GM23338 (cell line): ENCODE measurements around the gene CSTPP1. TPM values are rescaled to one million over a fixed set of nuclear protein-coding genes. Genes with fewer than 3 reads are reported as not detected.
"Not testable (repeated sequence)": the region's sequence is repeated elsewhere in the genome, so short reads cannot be mapped to it uniquely, and the experiment has no call there.

Experiments
- ATAC-seq: fragments of 200-7000 bp; cut with Tn5 transposase; 3 replicates; pipeline ENCODE4 v1.9.1; 2020
- DNase-seq: peaks from one replicate; pipeline ENCODE4 v3.0.0-alpha.2; 2015; ENCODE audit warnings: low spot score
- H2AFZ ChIP-seq: fragments of 200-600 bp; sonication (generic); 2 replicates; pipeline ENCODE4 v1.8.0; 2016; ENCODE audit warnings: antibody characterized with exemption, mild to moderate bottlenecking, moderate library complexity
- H3F3A ChIP-seq: fragments of 200-600 bp; sonication (generic); replicated peaks from 2 replicates; pipeline ENCODE4 v1.8.0; 2017; ENCODE audit warnings: antibody characterized with exemption, mixed run types, low read depth
- H3K27ac ChIP-seq: fragments of 200-600 bp; sonication (generic); 2 replicates; pipeline ENCODE4 v1.6.1; 2016; ENCODE audit warnings: low read depth
- H3K27me3 ChIP-seq: fragments of 200-600 bp; sonication (generic); 2 replicates; pipeline ENCODE4 v1.8.0; 2016; ENCODE audit warnings: mild to moderate bottlenecking, mixed run types, moderate library complexity; ENCODE audit not compliant: insufficient read depth
- H3K36me3 ChIP-seq: fragments of 200-600 bp; sonication (generic); 2 replicates; pipeline ENCODE4 v1.8.0; 2016; ENCODE audit warnings: mild to moderate bottlenecking; ENCODE audit not compliant: insufficient read depth
- H3K4me1 ChIP-seq: fragments of 200-600 bp; sonication (generic); 2 replicates; pipeline ENCODE4 v1.8.0; 2016; ENCODE audit warnings: mild to moderate bottlenecking, moderate library complexity; ENCODE audit not compliant: insufficient read depth
- H3K4me2 ChIP-seq: fragments of 200-600 bp; sonication (generic); 2 replicates; pipeline ENCODE4 v1.7.1; 2017; ENCODE audit warnings: mixed run types
- H3K4me3 ChIP-seq: fragments of 200-600 bp; sonication (generic); 2 replicates; pipeline ENCODE4 v1.6.1; 2016; ENCODE audit warnings: mixed run types
- H3K79me2 ChIP-seq: fragments of 200-600 bp; sonication (generic); replicated peaks from 2 replicates; pipeline ENCODE4 v1.8.0; 2017; ENCODE audit warnings: mild to moderate bottlenecking; ENCODE audit not compliant: insufficient read depth
- H3K9me2 ChIP-seq: fragments of 200-600 bp; sonication (generic); 2 replicates; pipeline ENCODE4 v1.8.0; 2017; ENCODE audit not compliant: insufficient read depth
- H4K20me1 ChIP-seq: fragments of 200-600 bp; sonication (generic); replicated peaks from 2 replicates; pipeline ENCODE4 v1.8.0; 2017; ENCODE audit warnings: mild to moderate bottlenecking; ENCODE audit not compliant: insufficient read depth
- H3K27ac Mint-ChIP-seq: 2 replicates; pipeline ENCODE4 v1.8.0; 2020; ENCODE audit warnings: inconsistent platforms, mild to moderate bottlenecking, moderate library complexity, mixed read lengths
- H3K27me3 Mint-ChIP-seq: 3 replicates; pipeline ENCODE4 v1.8.0; 2022; ENCODE audit warnings: low read depth, mild to moderate bottlenecking, moderate library complexity, mixed read lengths, inconsistent platforms; ENCODE audit not compliant: insufficient read depth, poor library complexity
- H3K36me3 Mint-ChIP-seq: 3 replicates; pipeline ENCODE4 v1.8.0; 2021; ENCODE audit warnings: low read depth, mild to moderate bottlenecking, inconsistent platforms, moderate library complexity, mixed read lengths
- H3K4me1 Mint-ChIP-seq: 3 replicates; pipeline ENCODE4 v1.8.0; 2020; ENCODE audit warnings: mild to moderate bottlenecking, inconsistent platforms, mixed read lengths
- H3K4me3 Mint-ChIP-seq: 3 replicates; pipeline ENCODE4 v1.8.0; 2021; ENCODE audit warnings: moderate library complexity, mild to moderate bottlenecking, inconsistent platforms, mixed read lengths
- H3K9me3 Mint-ChIP-seq: 3 replicates; pipeline ENCODE4 v1.8.0; 2020; ENCODE audit warnings: moderate library complexity, mild to moderate bottlenecking, inconsistent platforms, mixed read lengths
- EZH2 ChIP-seq: fragments of 200-600 bp; sonication (generic); IDR thresholded peaks from one replicate; pipeline ENCODE4 v1.8.0; 2017; ENCODE audit warnings: antibody characterized with exemption, mild to moderate bottlenecking, low read depth; ENCODE audit not compliant: unreplicated experiment
- EZH2phosphoT487 ChIP-seq: fragments of 200-600 bp; sonication (generic); IDR thresholded peaks from one replicate; pipeline ENCODE4 v1.8.1; 2018; ENCODE audit warnings: antibody characterized with exemption; ENCODE audit not compliant: unreplicated experiment
- JUNB ChIP-seq: IDR thresholded peaks from one replicate; pipeline ENCODE4 v1.6.1; 2016; ENCODE audit warnings: antibody characterized with exemption; ENCODE audit not compliant: unreplicated experiment
- POLR2AphosphoS5 ChIP-seq: IDR thresholded peaks from 2 replicates; pipeline ENCODE4 v1.6.1; 2016; ENCODE audit warnings: antibody characterized with exemption, low read depth
- STAT1 ChIP-seq: IDR thresholded peaks from one replicate; pipeline ENCODE4 v1.6.1; 2016; ENCODE audit warnings: antibody characterized with exemption; ENCODE audit not compliant: unreplicated experiment
- ZNF114 ChIP-seq: fragments of 250-450 bp; sonication (Bioruptor Pico); IDR thresholded peaks from 2 replicates; pipeline ENCODE4 v1.5.0; 2020; ENCODE audit warnings: mild to moderate bottlenecking, moderate library complexity
- ZNF331 ChIP-seq: fragments of 250-450 bp; sonication (Bioruptor Pico); IDR thresholded peaks from 2 replicates; pipeline ENCODE4 v1.5.0; 2020; ENCODE audit warnings: low read depth, mild to moderate bottlenecking, moderate library complexity
- polyA plus RNA-seq: library from polyadenylated mRNA; unstranded; fragments of >200 nt; fragmentation: Nextera tagmentation; extraction: Ambion mirVana; gene quantifications from 2 replicates; pipeline ENCODE4 v1.2.1, GENCODE V29; 2016
- total RNA-seq: library from RNA; depleted of rRNA; stranded (reverse); fragments of >200 nt; shearing (Covaris generic); gene quantifications from 2 replicates; pipeline ENCODE4 v1.2.3, GENCODE V29; 2014
- TF ChIP-seq, protein P1 (sequence below): IDR thresholded peaks from 2 replicates; pipeline ENCODE4 v1.6.1; 2016; ENCODE audit warnings: antibody characterized with exemption
- TF ChIP-seq, protein P2 (sequence below): IDR thresholded peaks from one replicate; pipeline ENCODE4 v1.6.1; 2018; ENCODE audit warnings: antibody characterized with exemption; ENCODE audit not compliant: unreplicated experiment
- TF ChIP-seq, protein P3 (sequence below), 2 experiments: fragments of 200-600 bp in 1 of 2; sonication (generic) in 1 of 2; conservative IDR thresholded peaks; 2 replicates each; pipeline versions ENCODE4 v1.5.1 to v1.6.1; 2016 to 2017; ENCODE audit warnings: antibody characterized with exemption in 2 of 2, low read depth in 2 of 2, mild to moderate bottlenecking in 2 of 2, moderate library complexity in 1 of 2

Gene CSTPP1
- total and polyA plus RNA-seq, 2 experiments from 2014 or later, result 23.5 to 42.6 TPM

DNA sequence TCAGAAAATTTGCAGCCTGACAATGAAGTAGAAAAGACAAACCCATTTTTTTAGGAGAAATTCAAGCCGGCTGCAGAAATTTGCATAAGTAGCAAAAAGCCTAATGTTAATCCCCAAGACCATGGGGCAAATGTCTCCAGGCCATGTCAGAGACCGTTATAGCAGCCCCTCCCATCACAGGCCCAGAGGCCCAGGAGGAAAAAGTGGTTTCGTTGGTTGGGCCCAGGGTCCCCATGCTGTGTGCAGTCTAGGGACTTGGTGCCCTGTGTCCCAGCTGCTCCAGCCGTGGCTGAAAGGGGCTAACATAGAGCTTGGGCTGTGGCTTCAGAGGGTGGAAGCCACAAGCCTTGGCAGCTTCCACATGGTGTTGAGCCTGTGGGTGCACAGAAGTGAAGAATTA, 8.6 kb upstream of the CSTPP1 start:
- not testable (repeated sequence) for H3K27me3 ChIP-seq, DNase-seq, H2AFZ ChIP-seq, H3K4me3 ChIP-seq, H3K79me2 ChIP-seq, H3K36me3 Mint-ChIP-seq, H3K36me3 ChIP-seq, ATAC-seq, H3K27ac Mint-ChIP-seq, H3K4me2 ChIP-seq, H4K20me1 ChIP-seq, H3K9me2 ChIP-seq, H3K4me1 ChIP-seq, H3K4me3 Mint-ChIP-seq, H3K4me1 Mint-ChIP-seq, H3K27me3 Mint-ChIP-seq, H3F3A ChIP-seq, H3K27ac ChIP-seq
- H3K9me3 Mint-ChIP-seq, result peaks cover 26% of the 10 kb centered on the region

DNA sequence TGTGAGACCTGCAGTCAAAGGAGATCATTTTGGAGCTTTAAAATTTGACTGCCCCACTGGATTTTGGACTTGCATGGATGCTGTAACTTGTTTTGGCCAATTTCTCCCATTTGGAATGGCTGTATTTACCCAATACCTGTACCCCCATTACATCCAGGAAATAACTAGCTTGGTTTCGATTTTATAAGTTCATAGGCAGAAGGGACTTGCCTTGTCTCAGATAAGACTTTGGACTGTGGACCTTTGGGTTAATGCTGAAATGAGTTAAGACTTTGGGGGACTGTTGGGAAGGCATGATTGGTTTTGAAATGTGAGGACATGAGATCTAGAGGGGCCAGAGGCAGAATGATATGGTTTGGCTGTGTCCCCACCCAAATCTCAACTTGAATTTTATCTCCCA, 7.9 kb upstream of the CSTPP1 start:
- not testable (repeated sequence) for H3K36me3 ChIP-seq, DNase-seq, H3K36me3 Mint-ChIP-seq, H3K9me2 ChIP-seq, H3F3A ChIP-seq, H3K4me2 ChIP-seq, H3K4me3 Mint-ChIP-seq, H3K27me3 Mint-ChIP-seq, H3K4me1 ChIP-seq, H3K79me2 ChIP-seq, ATAC-seq, H3K4me3 ChIP-seq, H3K4me1 Mint-ChIP-seq, H3K27me3 ChIP-seq, H2AFZ ChIP-seq, H3K27ac ChIP-seq, H4K20me1 ChIP-seq, H3K27ac Mint-ChIP-seq
- H3K9me3 Mint-ChIP-seq, result peaks cover 26% of the 10 kb centered on the region

DNA sequence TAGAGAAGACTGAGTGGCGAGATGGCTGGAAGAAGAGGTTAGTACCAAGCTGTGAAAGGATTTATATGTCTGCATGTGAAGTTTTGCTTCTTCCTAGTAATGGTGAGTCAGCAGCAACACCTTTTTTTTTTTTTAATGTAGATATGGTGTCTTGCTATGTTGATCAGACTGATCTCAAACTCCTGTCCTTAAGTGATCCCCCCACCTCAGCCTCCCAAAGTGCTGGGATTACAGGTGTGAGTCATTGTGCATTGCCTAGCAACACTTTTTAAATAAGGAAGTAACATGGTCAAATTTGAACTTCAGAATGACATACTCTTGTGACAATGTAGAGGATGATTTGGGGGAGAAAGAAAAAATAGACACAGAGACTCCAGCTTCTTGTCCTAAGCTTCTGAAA, 6.5 kb upstream of the CSTPP1 start:
- H3K4me1 Mint-ChIP-seq, result no peaks in the 10 kb centered on the region
- H3K27ac Mint-ChIP-seq, result no peak overlapping the region
- Histone ChIP-seq H3K36me3 (no peaks in the 10 kb centered on the region), H4K20me1 (no peaks in the 10 kb centered on the region), H3K79me2 (no peaks in the 10 kb centered on the region), H3K4me1 (no peaks in the 10 kb centered on the region), H3K27me3 (no peaks in the 10 kb centered on the region), H3K9me2 (no peaks in the 10 kb centered on the region), H3K27ac (no peak overlapping the region), H2AFZ (no peak overlapping the region), H3F3A (no peaks in the 10 kb centered on the region), H3K4me2 (no peak overlapping the region), H3K4me3 (no peak overlapping the region)
- peaks cover 2% of the 10 kb centered on the region; the same call in 1 of the 3 replicates for H3K36me3 Mint-ChIP-seq
- no peak overlapping the region for H3K4me3 Mint-ChIP-seq
- H3K9me3 Mint-ChIP-seq, result peaks cover 26% of the 10 kb centered on the region
- H3K27me3 Mint-ChIP-seq, result no peaks in the 10 kb centered on the region
- no peak for TF ChIP-seq ZNF331 (CRISPR knock-in tag)
- DNase-seq (no peak), ATAC-seq (no peak)

DNA sequence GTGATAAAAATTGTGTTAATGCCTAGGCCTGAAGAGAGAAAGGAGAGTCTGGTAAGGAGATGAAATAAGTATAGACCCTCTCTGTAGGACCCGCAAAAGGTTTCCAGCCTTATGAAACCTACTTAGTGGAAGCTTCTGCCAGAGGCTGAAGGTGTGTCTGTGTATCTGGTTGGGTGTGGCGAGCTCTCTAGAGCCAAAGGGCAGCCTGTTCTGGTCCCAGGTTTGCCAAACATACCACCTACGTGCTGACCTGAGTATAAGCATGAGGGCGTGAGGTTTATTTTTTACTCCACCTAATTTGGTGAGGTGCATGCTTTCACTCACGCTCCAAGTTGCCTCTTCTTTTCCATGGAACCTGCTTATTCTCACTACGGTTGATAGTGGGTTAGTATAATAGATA, 5.6 kb downstream of the CSTPP1 start:
- 0 out of 2 replicates have a peak, but pooled peaks cover 3% of the 10 kb centered on the region for H3K36me3 ChIP-seq
- no peak overlapping the region for H2AFZ ChIP-seq
- H3K4me3 ChIP-seq, result no peak overlapping the region
- no peaks in the 10 kb centered on the region for H3K27me3 ChIP-seq
- Mint-ChIP-seq H3K36me3 (no peaks in the 10 kb centered on the region), H3K4me1 (peaks cover 4% of the 10 kb centered on the region; the same call in 1 of the 3 replicates), H3K9me3 (no peaks in the 10 kb centered on the region; the same call in 2 of the 3 replicates), H3K4me3 (no peak overlapping the region), H3K27me3 (peaks cover 3% of the 10 kb centered on the region), H3K27ac (no peak overlapping the region)
- H4K20me1 ChIP-seq, result no peaks in the 10 kb centered on the region
- DNase-seq (no peak), ATAC-seq (no peak)
- H3K4me1 ChIP-seq, result peaks cover 5% of the 10 kb centered on the region
- H3K4me2 ChIP-seq, result no peak overlapping the region
- no peak overlapping the region for H3K27ac ChIP-seq
- H3F3A ChIP-seq, result peaks cover 7% of the 10 kb centered on the region; the same call in 1 of the 2 replicates
- H3K9me2 ChIP-seq, result no peaks in the 10 kb centered on the region
- H3K79me2 ChIP-seq, result peaks cover 9% of the 10 kb centered on the region; the same call in 1 of the 2 replicates
- TF ChIP-seq EZH2 (no peak), EZH2phosphoT487 (no peak), POLR2AphosphoS5 (no peak), STAT1 (no peak), JUNB (no peak), ZNF114 (CRISPR knock-in tag) (no peak)
- TF ChIP-seq, protein P1, sequence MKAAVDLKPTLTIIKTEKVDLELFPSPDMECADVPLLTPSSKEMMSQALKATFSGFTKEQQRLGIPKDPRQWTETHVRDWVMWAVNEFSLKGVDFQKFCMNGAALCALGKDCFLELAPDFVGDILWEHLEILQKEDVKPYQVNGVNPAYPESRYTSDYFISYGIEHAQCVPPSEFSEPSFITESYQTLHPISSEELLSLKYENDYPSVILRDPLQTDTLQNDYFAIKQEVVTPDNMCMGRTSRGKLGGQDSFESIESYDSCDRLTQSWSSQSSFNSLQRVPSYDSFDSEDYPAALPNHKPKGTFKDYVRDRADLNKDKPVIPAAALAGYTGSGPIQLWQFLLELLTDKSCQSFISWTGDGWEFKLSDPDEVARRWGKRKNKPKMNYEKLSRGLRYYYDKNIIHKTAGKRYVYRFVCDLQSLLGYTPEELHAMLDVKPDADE, result no peak
- TF ChIP-seq, protein P2, sequence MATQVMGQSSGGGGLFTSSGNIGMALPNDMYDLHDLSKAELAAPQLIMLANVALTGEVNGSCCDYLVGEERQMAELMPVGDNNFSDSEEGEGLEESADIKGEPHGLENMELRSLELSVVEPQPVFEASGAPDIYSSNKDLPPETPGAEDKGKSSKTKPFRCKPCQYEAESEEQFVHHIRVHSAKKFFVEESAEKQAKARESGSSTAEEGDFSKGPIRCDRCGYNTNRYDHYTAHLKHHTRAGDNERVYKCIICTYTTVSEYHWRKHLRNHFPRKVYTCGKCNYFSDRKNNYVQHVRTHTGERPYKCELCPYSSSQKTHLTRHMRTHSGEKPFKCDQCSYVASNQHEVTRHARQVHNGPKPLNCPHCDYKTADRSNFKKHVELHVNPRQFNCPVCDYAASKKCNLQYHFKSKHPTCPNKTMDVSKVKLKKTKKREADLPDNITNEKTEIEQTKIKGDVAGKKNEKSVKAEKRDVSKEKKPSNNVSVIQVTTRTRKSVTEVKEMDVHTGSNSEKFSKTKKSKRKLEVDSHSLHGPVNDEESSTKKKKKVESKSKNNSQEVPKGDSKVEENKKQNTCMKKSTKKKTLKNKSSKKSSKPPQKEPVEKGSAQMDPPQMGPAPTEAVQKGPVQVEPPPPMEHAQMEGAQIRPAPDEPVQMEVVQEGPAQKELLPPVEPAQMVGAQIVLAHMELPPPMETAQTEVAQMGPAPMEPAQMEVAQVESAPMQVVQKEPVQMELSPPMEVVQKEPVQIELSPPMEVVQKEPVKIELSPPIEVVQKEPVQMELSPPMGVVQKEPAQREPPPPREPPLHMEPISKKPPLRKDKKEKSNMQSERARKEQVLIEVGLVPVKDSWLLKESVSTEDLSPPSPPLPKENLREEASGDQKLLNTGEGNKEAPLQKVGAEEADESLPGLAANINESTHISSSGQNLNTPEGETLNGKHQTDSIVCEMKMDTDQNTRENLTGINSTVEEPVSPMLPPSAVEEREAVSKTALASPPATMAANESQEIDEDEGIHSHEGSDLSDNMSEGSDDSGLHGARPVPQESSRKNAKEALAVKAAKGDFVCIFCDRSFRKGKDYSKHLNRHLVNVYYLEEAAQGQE, result no peak
- TF ChIP-seq, protein P3, sequence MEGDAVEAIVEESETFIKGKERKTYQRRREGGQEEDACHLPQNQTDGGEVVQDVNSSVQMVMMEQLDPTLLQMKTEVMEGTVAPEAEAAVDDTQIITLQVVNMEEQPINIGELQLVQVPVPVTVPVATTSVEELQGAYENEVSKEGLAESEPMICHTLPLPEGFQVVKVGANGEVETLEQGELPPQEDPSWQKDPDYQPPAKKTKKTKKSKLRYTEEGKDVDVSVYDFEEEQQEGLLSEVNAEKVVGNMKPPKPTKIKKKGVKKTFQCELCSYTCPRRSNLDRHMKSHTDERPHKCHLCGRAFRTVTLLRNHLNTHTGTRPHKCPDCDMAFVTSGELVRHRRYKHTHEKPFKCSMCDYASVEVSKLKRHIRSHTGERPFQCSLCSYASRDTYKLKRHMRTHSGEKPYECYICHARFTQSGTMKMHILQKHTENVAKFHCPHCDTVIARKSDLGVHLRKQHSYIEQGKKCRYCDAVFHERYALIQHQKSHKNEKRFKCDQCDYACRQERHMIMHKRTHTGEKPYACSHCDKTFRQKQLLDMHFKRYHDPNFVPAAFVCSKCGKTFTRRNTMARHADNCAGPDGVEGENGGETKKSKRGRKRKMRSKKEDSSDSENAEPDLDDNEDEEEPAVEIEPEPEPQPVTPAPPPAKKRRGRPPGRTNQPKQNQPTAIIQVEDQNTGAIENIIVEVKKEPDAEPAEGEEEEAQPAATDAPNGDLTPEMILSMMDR (conservative IDR thresholded peaks at IDR 0.05; ENCODE audit: low read depth in 2 of 2), result no peak
